GM12891 (cell line): Measurements from ENCODE around the gene SIRT2.

Experiments
- POLR2A ChIP-seq: IDR thresholded peaks from 2 replicates; pipeline ENCODE4 v1.6.1; 2011; ENCODE audit warnings: low read depth, low read length, control low read depth
- POLR2AphosphoS5 ChIP-seq: IDR thresholded peaks from 2 replicates; pipeline ENCODE4 v1.6.1; 2011; ENCODE audit warnings: low read depth, low read length, control low read depth
- TAF1 ChIP-seq: IDR thresholded peaks from 2 replicates; pipeline ENCODE4 v1.6.1; 2011; ENCODE audit warnings: low read depth, low read length, control low read depth

- TF ChIP-seq POLR2A (peak; percentile 50), TAF1 (no peak), POLR2AphosphoS5 (no peak)
Measured at GRCh38 chr19:38899447-38900201, at the start of gene SIRT2, which contains the start of gene NFKBIB.
